Measurements from ENCODE around the gene OXGR1. TPM values are rescaled to one million over a fixed set of nuclear protein-coding genes. Genes with fewer than 3 reads are reported as not detected.

Gene OXGR1
- total and polyA plus RNA-seq, 9 of the 15 experiments (the other 6 are each of a cell fraction or from before 2014, with no cell fraction given): 0.03 TPM; not detected in 8

GRCh38 chr13:96948127-96948526 lies 46.1 kb downstream of the OXGR1 start (continued):
- TF ChIP-seq, protein P1, sequence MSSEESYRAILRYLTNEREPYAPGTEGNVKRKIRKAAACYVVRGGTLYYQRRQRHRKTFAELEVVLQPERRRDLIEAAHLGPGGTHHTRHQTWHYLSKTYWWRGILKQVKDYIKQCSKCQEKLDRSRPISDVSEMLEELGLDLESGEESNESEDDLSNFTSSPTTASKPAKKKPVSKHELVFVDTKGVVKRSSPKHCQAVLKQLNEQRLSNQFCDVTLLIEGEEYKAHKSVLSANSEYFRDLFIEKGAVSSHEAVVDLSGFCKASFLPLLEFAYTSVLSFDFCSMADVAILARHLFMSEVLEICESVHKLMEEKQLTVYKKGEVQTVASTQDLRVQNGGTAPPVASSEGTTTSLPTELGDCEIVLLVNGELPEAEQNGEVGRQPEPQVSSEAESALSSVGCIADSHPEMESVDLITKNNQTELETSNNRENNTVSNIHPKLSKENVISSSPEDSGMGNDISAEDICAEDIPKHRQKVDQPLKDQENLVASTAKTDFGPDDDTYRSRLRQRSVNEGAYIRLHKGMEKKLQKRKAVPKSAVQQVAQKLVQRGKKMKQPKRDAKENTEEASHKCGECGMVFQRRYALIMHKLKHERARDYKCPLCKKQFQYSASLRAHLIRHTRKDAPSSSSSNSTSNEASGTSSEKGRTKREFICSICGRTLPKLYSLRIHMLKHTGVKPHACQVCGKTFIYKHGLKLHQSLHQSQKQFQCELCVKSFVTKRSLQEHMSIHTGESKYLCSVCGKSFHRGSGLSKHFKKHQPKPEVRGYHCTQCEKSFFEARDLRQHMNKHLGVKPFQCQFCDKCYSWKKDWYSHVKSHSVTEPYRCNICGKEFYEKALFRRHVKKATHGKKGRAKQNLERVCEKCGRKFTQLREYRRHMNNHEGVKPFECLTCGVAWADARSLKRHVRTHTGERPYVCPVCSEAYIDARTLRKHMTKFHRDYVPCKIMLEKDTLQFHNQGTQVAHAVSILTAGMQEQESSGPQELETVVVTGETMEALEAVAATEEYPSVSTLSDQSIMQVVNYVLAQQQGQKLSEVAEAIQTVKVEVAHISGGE (CRISPR knock-in tag; IDR thresholded peaks at IDR 0.05): peak in 1 of 3 experiments; percentile 34; a peak in 1 of 6 replicates

DNA sequence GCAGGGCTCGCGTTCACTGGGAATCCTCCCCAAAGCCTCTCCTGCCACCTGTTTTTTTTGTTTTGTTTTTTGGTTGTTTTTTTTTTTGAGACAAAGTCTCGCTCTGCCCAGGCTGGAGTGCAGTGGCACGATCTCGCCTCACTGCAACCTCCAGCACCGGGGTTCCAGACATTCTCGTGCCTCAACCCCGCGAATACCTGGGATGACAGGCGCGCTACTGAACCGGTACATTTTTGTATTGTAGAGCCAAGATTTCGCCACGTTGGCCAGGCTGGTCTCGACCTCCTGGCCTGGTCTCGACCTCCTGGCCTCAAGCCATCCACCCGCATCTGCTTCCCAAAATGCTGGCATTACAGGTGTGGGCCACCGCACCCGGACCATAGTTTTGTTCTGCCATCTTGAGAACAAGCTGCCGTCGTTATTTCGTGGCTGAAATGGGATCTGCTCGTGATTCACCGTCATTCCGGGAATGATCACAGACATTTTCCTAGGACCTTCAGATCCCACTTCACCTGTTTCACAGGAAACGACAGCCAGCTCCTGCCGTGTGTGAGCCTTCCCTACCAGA lies 46.8 kb downstream of the OXGR1 start:
- H3K79me2 ChIP-seq (ENCODE audit: control insufficient read depth, insufficient read depth, low read length): no peaks in the 10 kb centered on the region
- intact Hi-C loops (cut with micrococcal nuclease): no loop called here
- no peak overlapping the region for H3K9ac ChIP-seq (ENCODE audit: insufficient read depth in 1 of 2, low read depth in 2 of 2, low read length in 2 of 2)
- TF ChIP-seq NBN (IDR thresholded peaks at IDR 0.05; ENCODE audit: low read depth): no peak
- TF ChIP-seq PHB (CRISPR knock-in tag; IDR thresholded peaks at IDR 0.05): no peak
- TF ChIP-seq CTBP1 (IDR thresholded peaks at IDR 0.05; ENCODE audit: borderline replicate concordance): no peak
- no peak for TF ChIP-seq KDM2B (CRISPR knock-in tag; IDR thresholded peaks at IDR 0.05)
- TF ChIP-seq TFAM (CRISPR knock-in tag; conservative IDR thresholded peaks at IDR 0.05): no peak
- TF ChIP-seq, protein P2, sequence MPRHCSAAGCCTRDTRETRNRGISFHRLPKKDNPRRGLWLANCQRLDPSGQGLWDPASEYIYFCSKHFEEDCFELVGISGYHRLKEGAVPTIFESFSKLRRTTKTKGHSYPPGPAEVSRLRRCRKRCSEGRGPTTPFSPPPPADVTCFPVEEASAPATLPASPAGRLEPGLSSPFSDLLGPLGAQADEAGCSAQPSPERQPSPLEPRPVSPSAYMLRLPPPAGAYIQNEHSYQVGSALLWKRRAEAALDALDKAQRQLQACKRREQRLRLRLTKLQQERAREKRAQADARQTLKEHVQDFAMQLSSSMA (CRISPR knock-in tag; IDR thresholded peaks at IDR 0.05): no peak
- TF ChIP-seq SUPT5H (IDR thresholded peaks at IDR 0.05): no peak
- TF ChIP-seq NRF1 (conservative IDR thresholded peaks at IDR 0.05 in 1 of 2, IDR thresholded peaks at IDR 0.05 in 1 of 2): no peak
- TF ChIP-seq HIVEP1 (CRISPR knock-in tag; IDR thresholded peaks at IDR 0.05): no peak
- no peak for TF ChIP-seq ZNF197 (CRISPR knock-in tag; IDR thresholded peaks at IDR 0.05; ENCODE audit: low read depth)
- TF ChIP-seq RBM34 (IDR thresholded peaks at IDR 0.05; ENCODE audit: borderline replicate concordance, insufficient read depth, low read length): no peak
- TF ChIP-seq, protein P3, sequence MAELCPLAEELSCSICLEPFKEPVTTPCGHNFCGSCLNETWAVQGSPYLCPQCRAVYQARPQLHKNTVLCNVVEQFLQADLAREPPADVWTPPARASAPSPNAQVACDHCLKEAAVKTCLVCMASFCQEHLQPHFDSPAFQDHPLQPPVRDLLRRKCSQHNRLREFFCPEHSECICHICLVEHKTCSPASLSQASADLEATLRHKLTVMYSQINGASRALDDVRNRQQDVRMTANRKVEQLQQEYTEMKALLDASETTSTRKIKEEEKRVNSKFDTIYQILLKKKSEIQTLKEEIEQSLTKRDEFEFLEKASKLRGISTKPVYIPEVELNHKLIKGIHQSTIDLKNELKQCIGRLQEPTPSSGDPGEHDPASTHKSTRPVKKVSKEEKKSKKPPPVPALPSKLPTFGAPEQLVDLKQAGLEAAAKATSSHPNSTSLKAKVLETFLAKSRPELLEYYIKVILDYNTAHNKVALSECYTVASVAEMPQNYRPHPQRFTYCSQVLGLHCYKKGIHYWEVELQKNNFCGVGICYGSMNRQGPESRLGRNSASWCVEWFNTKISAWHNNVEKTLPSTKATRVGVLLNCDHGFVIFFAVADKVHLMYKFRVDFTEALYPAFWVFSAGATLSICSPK (IDR thresholded peaks at IDR 0.05; ENCODE audit: borderline replicate concordance): no peak
- no TSS peak for BruUV-seq (replicated peaks)
- peak overlapping the region; percentile 41 for H3K4me2 ChIP-seq (ENCODE audit: insufficient read depth, low read length)
- ATAC-seq (no peak), DNase-seq (ENCODE audit: extremely low read depth in 1 of 4, low spot score in 3 of 4) (no peak), FAIRE-seq (no peak)
- CTCF ChIA-PET (ENCODE audit: low intra/inter-chr PET ratio): no interaction called here
- H3K9me3 ChIP-seq (replicated peaks; ENCODE audit: control insufficient read depth, insufficient read depth, low read depth, low read length): no peaks in the 10 kb centered on the region
- in situ Hi-C loops (cut with MboI): no loop called here
- H3K4me1 ChIP-seq (replicated peaks in 1 of 2; ENCODE audit: control insufficient read depth in 2 of 2, insufficient read depth in 2 of 2, low read length in 2 of 2): no peaks in the 10 kb centered on the region; a peak in 1 of 5 replicates
- H3K9me1 ChIP-seq (ENCODE audit: control insufficient read depth, insufficient read depth, low read length): no peaks in the 10 kb centered on the region
- H3K27ac ChIP-seq (ENCODE audit: extremely low read depth, low read depth, low read length): no peak overlapping the region
- peak overlapping the region; percentile 63 for H2AFZ ChIP-seq (ENCODE audit: low read depth, low read length)
- WGBS (ENCODE audit: insufficient coverage, low coverage, missing lambda C conversion rate): 13% methylated on average over 9 of the region's 27 CpGs
- POLR2A ChIA-PET: no interaction called here
- H4K20me1 ChIP-seq (replicated peaks; ENCODE audit: control insufficient read depth, insufficient read depth, low read length): no peaks in the 10 kb centered on the region
- H3K4me3 ChIP-seq: no peak overlapping the region
- peaks cover 0 to 11% of the 10 kb centered on the region in 2 experiments; a peak in 2 of 5 replicates for H3K27me3 ChIP-seq (ENCODE audit: control insufficient read depth in 2 of 2, insufficient read depth in 2 of 2, low read length in 2 of 2)
- H3K36me3 ChIP-seq (ENCODE audit: control insufficient read depth, insufficient read depth, low read length): no peaks in the 10 kb centered on the region; the same call in 2 of the 3 replicates

Measured in K562 (cell line).